ENCODE data around the gene PRDM9. TPM values are rescaled to one million over a fixed set of nuclear protein-coding genes. Genes with fewer than 3 reads are reported as not detected.

The PRDM9 gene
- not detected in 2 replicates for total RNA-seq

DNA sequence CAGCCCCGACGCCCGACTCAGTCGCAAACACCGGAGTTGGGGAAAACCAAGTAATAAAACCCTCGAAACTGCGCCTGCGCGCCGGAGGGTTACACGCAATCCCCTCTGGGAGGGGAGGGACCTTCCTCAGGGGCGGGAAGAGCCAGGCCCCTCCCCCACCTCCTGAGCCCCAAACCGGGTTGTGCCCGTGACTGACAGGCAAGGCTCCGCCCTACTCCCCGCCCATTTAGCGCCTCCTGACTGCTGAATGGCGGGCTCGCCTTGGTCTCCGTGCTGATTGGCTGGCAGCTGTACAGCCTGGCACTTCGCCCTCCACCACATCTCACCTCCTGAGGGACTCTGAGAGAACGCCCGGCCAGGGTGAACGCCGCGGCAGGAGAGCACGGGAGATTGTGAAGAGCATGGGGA is at the start of gene PRDM9:
Gene PRDM9, plus strand, starts transcription at position 332 of the 408 bp plus-strand sequence. CDS start 1,425 bp downstream, outside the sequence.

